HFFc6 (cell line): Measurements from ENCODE around the gene IFNAR2. TPM values are rescaled to one million over a fixed set of nuclear protein-coding genes. Genes with fewer than 3 reads are reported as not detected.

ENCODE experiments used
- DNase-seq: peaks from one replicate; pipeline ENCODE4 v3.0.0-alpha.2; 2018
- H3K27ac Mint-ChIP-seq: 2 replicates; pipeline ENCODE4 v1.8.0; 2020; ENCODE audit warnings: mild to moderate bottlenecking, mixed read lengths
- H3K27me3 Mint-ChIP-seq: 2 replicates; pipeline ENCODE4 v1.8.0; 2021; ENCODE audit warnings: mild to moderate bottlenecking, moderate library complexity, mixed read lengths; ENCODE audit not compliant: insufficient read depth
- H3K36me3 Mint-ChIP-seq: 2 replicates; pipeline ENCODE4 v1.8.0; 2021; ENCODE audit warnings: low read depth, mixed read lengths
- H3K4me1 Mint-ChIP-seq: 2 replicates; pipeline ENCODE4 v1.8.0; 2020; ENCODE audit warnings: low read depth, mixed read lengths
- H3K4me3 Mint-ChIP-seq: 2 replicates; pipeline ENCODE4 v1.8.0; 2020; ENCODE audit warnings: mild to moderate bottlenecking, moderate library complexity, mixed read lengths
- H3K9me3 Mint-ChIP-seq: 2 replicates; pipeline ENCODE4 v1.8.0; 2020; ENCODE audit warnings: mild to moderate bottlenecking, mixed read lengths
- CTCF ChIP-seq: fragments of 200-600 bp; sonication (generic); IDR thresholded peaks from 2 replicates; pipeline ENCODE4 v1.5.0; 2021; ENCODE audit warnings: antibody characterized with exemption, mild to moderate bottlenecking
- total RNA-seq, 6 experiments: library from RNA; stranded (reverse); fragmentation: NEBNext Ultra II Directional; extraction: Animal tissue kit (Norgen Biotek cat#: 25700); gene quantifications; 2 replicates in 1 of 6; 3 replicates in 5 of 6; pipeline ENCODE4 v1.2.3, GENCODE V29; 2021

IFNAR2 gene
- total RNA-seq, 6 experiments from 2014 or later, result 8.0 to 14.6 (median 11.0) TPM

GRCh38 chr21:33207449-33208149 is 22.1 kb upstream of the IFNAR2 start:
- TF ChIP-seq CTCF, result no peak

GRCh38 chr21:33208534-33208933 is 21.2 kb upstream of the IFNAR2 start:
- Mint-ChIP-seq H3K27me3 (peaks cover 16% of the 10 kb centered on the region), H3K4me1 (peaks cover 45% of the 10 kb centered on the region), H3K36me3 (no peaks in the 10 kb centered on the region; the same call in 1 of the 2 replicates), H3K4me3 (no peak overlapping the region), H3K27ac (no peak overlapping the region), H3K9me3 (peaks cover 8% of the 10 kb centered on the region; the same call in 1 of the 2 replicates)
- TF ChIP-seq CTCF, result no peak
- DNase-seq, result no peak

More at GRCh38 chr21:33207449-33208149, 22.1 kb upstream of the IFNAR2 start:
- H3K4me1 Mint-ChIP-seq, result peaks cover 46% of the 10 kb centered on the region
- peaks cover 17% of the 10 kb centered on the region for H3K27me3 Mint-ChIP-seq
- no peaks in the 10 kb centered on the region; the same call in 1 of the 2 replicates for H3K36me3 Mint-ChIP-seq
- DNase-seq, result no peak
- no peak overlapping the region for H3K27ac Mint-ChIP-seq
- peaks cover 8% of the 10 kb centered on the region; the same call in 1 of the 2 replicates for H3K9me3 Mint-ChIP-seq
- no peak overlapping the region for H3K4me3 Mint-ChIP-seq

GRCh38 chr21:33211305-33211704 is 18.4 kb upstream of the IFNAR2 start:
- Mint-ChIP-seq H3K27ac (no peak overlapping the region), H3K4me3 (no peak overlapping the region), H3K9me3 (peaks cover 8% of the 10 kb centered on the region; the same call in 1 of the 2 replicates), H3K27me3 (peaks cover 16% of the 10 kb centered on the region), H3K4me1 (peaks cover 27% of the 10 kb centered on the region), H3K36me3 (no peaks in the 10 kb centered on the region; the same call in 1 of the 2 replicates)
- TF ChIP-seq CTCF, result no peak
- no peak for DNase-seq

GRCh38 chr21:33211732-33212131 is 18.0 kb upstream of the IFNAR2 start:
- peaks cover 18% of the 10 kb centered on the region for H3K27me3 Mint-ChIP-seq
- no peak for TF ChIP-seq CTCF

GRCh38 chr21:33212159-33212851 is 17.4 kb upstream of the IFNAR2 start:
- Mint-ChIP-seq H3K27ac (peak overlapping the region; percentile 60; the same call in 1 of the 2 replicates), H3K27me3 (peaks cover 20% of the 10 kb centered on the region), H3K4me1 (peaks cover 19% of the 10 kb centered on the region), H3K4me3 (peak overlapping the region; percentile 79), H3K36me3 (no peaks in the 10 kb centered on the region; the same call in 1 of the 2 replicates), H3K9me3 (peaks cover 8% of the 10 kb centered on the region; the same call in 1 of the 2 replicates)
- no peak for TF ChIP-seq CTCF
- DNase-seq, result peak; percentile 50

More at GRCh38 chr21:33211732-33212131, 18.0 kb upstream of the IFNAR2 start:
- Mint-ChIP-seq H3K36me3 (no peaks in the 10 kb centered on the region; the same call in 1 of the 2 replicates), H3K9me3 (peaks cover 8% of the 10 kb centered on the region; the same call in 1 of the 2 replicates), H3K27ac (no peak overlapping the region), H3K4me3 (peak overlapping the region; percentile 79; the same call in 1 of the 2 replicates), H3K4me1 (peaks cover 25% of the 10 kb centered on the region)
- DNase-seq, result no peak
